IPS DF 4.7 (cell line): ENCODE data around the gene PCDHGA4.
"Not testable (repeated sequence)": the region's sequence is repeated elsewhere in the genome, so short reads cannot be mapped to it uniquely, and the experiment has no call there.

ENCODE experiments used
- DNase-seq: peaks from one replicate; pipeline ENCODE4 v3.0.0-alpha.2; 2013; ENCODE audit warnings: low spot score; ENCODE audit errors: extremely low read depth

The PCDHGA4 gene

DNA sequence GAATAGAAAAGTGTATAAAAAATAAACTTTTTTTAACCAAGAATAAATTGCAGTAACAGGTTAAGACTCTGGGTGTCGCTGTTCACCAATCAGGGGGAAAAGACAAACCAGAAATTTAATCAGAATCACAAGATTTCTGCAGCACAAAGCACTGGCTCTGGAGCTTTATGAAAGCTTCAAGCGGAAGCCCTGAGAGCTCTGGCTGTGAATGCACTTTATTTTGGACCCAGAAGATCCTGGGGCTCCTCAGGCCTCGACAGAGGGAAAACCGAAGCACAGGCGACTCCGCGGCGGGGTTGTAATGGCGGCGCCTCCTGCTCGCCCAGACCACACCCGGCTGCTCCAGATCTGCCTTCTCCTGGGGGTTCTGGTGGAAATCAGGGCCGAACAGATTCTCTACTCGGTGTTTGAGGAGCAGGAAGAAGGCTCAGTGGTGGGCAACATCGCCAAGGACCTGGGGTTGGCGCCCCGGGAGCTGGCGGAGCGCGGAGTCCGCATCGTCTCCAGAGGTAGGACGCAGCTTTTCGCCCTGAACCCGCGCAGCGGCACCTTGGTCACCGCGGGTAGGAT, at the start of gene PCDHGA4:
Gene PCDHGA4 (plus strand): TSS at position 122 of the 570 bp plus-strand sequence. CDS start 87 bp downstream, at position 209.
- DNase-seq, result no peak

DNA sequence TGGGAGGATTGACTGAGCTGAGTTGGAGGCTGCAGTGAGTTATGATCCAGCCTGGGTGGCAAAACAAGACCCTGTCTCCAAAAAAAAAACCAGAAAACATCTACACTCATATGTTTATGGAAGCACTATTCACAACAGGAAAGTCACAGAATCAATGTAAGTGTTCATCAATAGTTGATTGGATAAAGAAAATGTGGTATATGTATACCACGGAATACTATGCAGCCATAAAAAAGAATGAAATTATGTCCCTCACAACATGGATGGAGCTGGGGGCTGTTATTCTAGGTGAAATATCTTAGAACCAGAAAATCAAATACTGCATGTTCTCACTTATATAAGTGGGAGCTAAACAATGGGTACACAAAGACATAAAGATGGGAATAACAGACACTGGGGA, 48.2 kb upstream of the PCDHGA4 start:
- no peak for DNase-seq

DNA sequence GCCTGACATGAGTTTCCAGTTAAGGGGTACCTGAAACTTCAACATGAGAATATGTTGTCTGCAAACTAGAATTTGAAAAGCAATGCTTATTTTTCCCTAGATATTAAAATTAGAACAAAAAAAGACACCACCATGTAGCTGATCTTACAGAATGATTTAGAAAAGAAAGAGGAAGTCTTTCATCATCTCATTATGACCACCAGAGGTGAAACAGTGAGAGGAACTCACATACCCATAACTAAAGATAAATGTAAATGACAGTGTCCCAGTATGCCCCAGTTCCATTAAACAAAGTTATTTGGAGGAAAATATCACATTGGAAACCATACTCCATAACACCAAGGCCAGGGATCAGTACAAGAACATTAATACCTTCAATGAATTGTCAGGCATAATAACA, 41.1 kb upstream of the PCDHGA4 start:
- DNase-seq, result no peak

DNA sequence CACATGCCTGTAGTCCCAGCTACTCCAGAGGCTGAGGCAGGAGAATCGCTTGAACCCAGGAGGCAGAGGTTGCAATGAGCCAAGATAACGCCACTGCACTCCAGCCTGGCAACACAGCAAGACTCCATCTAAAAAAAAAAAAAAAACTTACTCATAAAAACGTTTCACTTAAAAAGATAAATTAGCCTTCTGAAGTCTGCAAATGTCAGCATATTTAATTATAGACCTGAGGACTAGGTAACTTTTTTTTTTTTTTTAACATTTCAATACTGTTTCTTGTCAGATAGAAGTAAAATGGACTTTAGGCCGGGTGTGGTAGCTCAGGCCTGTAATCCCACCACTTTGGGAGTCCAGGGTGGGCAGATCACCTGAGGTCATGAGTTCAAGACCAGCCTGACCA, 37.9 kb upstream of the PCDHGA4 start:
- DNase-seq, result not testable (repeated sequence)

DNA sequence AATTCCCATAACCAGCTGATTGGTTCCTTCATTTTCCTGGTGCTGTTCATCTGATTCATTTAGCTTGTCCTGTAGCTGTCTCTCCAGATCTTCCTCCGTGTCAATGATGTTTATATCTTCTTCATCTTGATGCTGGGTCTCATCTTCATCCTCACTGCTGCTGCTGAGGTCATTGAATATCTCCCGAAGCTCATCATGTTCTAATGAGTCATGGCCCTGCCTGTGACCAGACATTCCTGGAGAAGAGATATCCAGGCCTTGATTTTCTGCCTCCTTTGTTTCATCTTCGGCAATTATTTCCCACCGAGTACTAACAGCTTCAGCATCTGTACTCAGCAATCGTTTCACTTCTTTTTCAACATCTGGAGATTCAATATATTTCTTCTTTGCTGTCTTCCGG, 35.6 kb upstream of the PCDHGA4 start:
- no peak for DNase-seq

DNA sequence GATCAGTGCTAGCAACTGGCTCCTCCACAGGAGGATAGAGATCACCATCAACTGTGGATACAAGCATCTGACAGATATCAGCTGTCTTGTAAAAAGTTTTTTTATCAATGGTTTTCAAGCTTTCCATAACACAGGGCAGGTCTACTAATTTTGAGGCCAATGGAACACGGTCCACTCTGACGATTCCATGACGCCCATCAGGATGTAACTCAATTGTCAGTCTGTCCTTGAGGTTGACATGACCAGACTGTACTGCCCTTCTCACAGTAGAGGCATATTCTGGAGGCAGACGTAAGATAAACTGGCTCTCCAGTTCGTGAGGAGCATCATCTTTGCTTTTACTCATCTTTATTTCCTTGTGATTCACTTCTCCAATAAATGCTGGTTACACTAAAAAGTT, 35.1 kb upstream of the PCDHGA4 start:
- DNase-seq, result no peak

DNA sequence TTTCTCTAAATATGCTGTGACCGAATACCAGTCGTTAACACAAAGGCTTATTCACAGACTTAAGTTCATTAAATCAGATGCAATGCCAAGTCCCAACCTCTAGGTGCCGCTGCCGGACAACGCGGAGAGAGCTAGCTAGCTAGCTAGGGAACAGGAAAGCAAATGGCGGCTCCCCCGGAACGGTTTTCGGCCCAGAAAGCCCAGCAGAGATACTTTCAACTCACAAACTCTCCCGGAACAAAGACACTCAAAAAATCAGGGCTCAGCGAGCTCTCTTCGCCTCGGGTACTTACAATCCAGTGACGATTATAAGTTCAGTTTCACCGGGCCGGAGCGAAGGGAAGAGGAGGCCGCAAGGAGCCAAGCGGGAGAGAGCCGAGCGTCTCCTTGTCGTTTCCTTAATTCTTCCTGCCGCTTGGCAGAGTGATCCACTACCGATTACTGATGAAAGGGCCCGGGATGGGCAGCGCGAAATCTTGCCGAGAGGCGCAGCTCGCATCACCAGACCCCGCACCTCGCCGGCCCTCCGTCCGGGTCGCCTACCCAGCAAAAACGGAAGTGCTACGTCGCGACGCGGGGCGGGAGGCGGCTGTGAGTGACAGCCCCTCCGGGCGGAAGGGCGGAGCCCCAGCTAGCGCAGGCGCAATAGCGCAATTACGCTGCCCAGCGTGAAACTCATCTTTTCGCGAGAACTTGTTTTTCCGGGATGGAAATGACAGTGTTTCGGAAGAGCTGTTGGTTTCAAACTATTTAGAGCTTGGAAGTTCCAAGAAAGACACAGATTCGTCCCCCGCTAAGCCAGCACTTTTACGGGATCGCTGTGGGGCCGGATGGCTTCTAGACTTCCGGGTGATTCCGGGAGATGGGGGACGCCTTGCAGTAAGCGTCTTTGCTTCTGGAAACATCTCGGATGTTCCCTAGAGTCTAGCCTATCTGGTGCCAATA, 34.3 kb upstream of the PCDHGA4 start, which contains the start of gene TAF7:
Gene TAF7 (minus strand): TSS at position 560 of the 945 bp plus-strand sequence. CDS start 740 bp downstream, outside the sequence.
- peak; percentile 79 for DNase-seq

DNA sequence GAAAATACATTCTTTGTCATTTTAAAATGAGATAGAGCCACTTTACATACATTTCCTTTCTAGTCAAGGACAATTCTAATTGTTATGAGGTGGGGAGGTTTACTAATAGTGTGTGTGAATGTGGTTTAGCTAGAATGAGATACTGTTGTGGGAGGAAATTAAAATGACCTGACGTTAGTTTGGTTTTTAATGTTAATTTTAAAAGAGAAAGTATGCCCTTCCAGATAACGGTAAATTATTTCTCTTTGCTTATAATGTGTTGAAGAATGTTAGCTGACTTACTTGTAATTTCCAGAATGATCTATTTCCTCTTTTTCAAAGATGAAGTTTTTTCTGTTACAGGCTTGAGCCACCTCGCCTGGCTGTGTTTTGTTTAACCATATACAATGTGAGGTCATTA, 32.6 kb upstream of the PCDHGA4 start:
- DNase-seq, result no peak

DNA sequence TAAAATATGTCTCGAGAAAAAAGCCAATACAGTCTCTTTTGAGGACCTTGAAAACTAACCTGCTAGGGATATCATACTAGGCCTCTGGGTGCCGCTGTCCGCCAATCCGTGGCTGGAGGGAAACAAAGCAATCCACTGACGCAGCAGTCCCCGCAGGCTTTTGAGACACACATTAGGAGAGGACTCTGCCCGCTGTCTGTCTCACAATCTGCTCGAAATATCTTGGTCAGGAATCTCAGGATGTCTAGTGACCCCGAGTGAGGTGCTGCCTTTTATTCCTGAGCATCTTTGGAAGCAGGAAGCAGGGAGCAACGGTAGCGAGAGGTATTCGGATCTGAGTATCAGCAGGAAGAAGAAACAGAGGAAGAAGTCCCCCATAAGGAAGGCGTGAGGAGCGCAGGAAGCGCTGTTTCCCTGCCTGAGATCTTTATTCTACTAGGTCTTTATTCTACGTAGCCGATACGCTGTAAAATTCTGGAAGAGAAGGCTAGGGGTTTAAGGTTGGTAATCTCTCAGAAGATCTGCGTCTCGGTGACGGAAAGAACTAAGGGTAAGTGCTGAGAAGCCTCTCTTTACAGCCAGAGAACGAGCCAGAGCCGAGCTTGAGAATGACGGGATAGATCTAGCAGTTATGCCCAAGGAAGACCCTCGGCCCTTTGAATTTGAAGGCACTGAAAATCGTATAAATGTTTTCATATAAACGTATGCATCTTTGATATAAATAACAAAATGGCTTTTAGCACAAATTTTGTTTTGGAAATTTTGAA, 28.6 kb upstream of the PCDHGA4 start:
- no peak for DNase-seq

DNA sequence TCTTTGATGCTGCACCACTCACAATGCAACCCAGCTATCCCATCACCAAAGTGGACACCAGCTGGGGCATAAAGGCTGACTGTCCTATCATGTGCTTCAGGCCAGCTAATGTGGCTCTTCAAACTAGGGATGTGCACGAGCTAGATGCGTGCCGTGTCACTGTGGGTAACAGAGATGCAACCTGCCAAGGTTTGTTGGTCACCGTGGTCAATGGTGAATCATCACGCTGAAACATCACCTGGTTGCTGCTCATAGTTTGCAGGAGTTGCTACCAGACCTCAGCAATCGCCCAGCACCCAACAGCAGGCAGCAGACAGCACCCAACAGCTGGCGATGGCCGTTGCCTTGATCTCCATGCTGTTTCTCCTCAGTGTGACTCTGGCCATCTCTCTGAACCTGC, 26.6 kb upstream of the PCDHGA4 start:
- no peak for DNase-seq

DNA sequence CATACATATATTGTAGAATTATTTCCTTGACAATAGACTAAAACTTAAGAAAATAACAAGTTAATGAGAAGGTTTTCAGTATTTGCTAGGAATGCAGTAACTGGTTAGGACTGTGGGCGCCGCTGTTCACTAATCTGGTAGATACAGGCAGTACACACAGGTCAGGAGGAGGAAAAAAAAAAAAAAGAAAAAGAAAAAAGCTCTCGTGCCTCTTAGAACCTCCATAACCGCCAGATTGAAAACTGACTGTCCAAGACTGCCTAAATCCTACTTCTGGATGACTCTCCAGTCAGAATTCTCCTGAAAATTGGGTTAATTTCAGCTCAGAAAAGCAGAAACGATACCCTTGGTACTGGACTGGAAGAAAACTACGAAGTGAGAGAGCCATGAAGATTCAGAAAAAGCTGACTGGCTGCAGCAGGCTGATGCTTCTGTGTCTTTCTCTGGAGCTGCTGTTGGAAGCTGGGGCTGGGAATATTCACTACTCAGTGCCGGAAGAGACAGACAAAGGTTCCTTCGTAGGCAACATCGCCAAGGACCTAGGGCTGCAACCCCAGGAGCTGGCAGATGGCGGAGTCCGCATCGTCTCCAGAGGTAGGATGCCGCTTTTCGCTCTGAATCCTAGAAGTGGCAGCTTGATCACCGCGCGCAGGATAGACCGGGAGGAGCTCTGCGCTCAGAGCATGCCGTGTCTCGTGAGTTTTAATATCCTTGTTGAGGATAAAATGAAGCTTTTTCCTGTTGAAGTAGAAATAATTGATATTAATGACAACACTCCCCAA, 24.3 kb upstream of the PCDHGA4 start, which contains the start of gene PCDHGA1:
Gene PCDHGA1 (plus strand): TSS at position 216 of the 782 bp plus-strand sequence.
- DNase-seq, result no peak

DNA sequence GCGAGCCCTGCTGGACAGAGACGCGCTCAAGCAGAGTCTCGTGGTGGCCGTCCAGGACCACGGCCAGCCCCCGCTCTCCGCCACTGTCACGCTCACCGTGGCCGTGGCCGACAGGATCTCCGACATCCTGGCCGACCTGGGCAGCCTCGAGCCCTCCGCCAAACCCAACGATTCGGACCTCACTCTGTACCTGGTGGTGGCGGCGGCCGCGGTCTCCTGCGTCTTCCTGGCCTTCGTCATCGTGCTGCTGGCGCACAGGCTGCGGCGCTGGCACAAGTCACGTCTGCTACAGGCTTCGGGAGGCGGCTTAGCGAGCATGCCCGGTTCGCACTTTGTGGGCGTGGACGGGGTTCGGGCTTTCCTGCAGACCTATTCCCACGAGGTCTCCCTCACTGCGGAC, 22.2 kb upstream of the PCDHGA4 start:
- not testable (repeated sequence) for DNase-seq

DNA sequence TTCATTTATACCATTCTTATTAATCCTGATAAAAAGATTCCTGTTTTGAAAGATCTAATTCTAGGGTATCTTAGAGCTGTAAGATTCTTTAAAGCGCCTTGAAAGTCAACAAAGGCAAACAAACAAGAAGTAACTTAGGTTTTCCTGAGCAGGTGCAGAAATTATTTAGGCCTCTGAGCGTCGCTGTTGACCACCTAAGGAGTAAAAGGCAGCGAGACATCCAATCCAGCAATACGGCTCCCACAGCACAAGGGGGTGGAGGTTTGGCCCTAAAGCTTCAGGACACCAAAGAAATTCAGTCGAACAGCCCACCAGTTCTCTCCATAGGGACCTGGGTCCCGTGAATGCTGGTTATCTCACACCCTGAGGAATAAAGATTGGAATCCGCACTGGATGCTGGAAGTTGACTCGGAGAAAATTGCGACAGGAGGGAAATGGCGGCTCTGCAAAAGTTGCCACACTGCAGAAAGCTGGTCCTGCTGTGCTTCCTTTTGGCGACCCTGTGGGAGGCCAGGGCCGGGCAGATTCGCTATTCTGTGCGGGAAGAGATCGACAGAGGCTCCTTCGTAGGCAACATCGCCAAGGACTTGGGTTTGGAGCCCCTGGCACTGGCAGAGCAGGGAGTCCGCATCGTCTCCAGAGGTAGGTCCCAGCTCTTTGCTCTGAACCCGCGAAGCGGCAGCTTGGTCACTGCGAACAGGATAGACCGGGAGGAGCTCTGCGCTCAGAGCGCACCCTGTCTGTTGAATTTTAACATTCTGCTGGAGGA, 16.1 kb upstream of the PCDHGA4 start, which contains the start of gene PCDHGA2:
Gene PCDHGA2 (plus strand): TSS at position 223 of the 769 bp plus-strand sequence.
- DNase-seq, result no peak

DNA sequence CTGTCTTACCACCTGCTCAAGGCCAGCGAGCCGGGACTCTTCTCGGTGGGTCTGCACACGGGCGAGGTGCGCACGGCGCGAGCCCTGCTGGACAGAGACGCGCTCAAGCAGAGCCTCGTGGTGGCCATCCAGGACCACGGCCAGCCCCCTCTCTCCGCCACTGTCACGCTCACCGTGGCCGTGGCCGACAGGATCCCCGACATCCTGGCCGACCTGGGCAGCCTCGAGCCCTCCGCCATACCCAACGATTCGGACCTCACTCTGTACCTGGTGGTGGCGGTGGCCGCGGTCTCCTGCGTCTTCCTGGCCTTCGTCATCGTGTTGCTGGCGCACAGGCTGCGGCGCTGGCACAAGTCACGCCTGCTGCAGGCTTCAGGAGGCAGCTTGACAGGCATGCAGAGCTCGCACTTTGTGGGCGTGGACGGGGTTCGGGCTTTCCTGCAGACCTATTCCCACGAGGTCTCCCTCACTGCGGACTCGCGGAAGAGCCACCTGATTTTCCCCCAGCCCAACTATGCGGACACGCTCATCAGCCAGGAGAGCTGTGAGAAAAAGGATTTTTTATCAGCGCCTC, 14.0 kb upstream of the PCDHGA4 start:
- DNase-seq, result not testable (repeated sequence)

DNA sequence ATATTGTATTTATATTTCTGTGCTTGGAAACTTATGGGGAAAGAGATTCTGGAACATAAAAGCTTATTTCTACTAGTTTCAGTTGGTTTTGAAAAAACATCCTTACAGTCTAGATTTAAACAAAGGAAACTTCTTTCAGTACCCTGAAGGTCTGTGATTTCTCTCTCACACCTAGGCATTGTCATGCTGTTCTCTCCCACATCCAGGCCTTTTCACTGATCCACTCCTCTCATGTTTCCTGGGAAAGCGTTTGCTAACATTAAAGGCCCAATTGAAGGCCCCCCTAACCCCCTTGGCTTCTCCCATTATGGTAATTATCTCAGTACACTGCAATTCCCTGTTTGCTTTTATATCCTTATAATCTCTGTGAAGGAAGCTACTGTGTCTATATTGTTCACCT, 12.0 kb upstream of the PCDHGA4 start:
- no peak for DNase-seq

DNA sequence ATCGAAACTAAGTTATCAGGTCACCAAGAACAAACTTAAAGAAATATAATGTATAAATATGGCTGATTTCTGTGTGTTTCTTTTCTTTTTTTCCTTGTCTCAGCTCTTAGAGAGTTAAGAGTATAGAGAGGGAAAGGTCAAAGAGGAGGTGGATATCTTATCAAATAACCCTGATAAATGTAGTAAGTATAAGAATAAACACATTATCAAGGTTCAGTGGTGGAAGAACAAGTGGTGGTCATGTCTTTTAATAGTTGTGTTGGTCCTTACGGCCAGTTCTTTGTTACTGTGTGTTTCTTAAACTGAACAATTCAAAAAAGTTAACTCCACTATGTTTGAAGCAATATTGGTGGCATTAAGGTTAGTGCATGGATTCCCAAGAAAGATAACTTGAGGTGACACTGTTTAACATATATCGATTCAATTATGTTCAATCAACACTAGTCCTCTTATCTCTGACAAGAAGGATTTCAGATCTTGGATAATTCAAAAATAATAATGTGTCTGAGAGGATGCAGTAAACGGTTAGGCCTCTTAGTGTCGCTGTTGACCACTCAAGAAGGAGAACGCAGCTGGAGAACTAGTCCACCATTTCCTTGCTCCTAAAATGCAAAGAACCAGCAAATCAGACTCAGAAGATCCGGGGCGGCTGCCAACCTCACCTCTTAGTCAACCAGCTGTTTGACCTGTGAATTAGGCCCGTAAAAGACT, 11.4 kb upstream of the PCDHGA4 start, which contains the start of gene PCDHGA3:
Gene PCDHGA3 (plus strand): TSS at position 588 of the 711 bp plus-strand sequence. CDS start 205 bp downstream, outside the sequence.
- no peak for DNase-seq

DNA sequence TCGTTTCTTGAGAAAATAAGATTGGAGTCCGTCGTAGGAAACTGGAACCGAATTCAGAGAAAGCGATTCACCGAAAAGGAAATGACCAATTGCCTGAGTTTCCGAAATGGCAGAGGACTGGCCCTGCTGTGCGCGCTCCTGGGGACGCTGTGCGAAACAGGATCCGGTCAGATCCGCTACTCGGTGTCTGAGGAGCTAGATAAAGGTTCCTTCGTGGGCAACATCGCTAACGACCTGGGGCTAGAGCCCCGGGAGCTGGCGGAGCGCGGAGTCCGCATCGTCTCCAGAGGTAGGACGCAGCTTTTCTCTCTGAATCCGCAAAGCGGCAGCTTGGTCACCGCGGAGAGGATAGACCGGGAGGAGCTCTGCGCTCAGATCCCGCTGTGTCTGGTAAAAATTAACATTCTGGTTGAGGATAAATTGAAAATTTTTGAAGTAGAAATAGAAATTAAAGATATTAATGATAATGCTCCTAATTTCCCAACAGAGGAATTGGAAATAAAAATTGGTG, 10.8 kb upstream of the PCDHGA4 start:
- DNase-seq, result no peak

DNA sequence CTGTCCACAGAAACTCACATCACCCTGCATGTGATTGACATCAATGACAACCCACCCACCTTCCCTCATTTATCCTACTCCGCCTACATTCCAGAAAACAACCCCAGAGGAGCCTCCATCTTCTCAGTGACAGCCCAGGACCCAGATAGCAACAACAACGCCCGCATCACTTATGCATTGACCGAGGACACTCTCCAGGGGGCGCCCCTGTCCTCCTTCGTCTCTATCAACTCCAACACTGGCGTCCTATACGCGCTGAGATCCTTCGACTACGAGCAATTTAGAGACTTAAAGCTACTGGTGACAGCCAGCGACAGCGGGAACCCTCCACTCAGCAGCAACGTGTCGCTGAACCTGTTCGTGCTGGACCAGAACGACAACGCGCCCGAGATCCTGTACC, 9.5 kb upstream of the PCDHGA4 start:
- DNase-seq, result no peak

DNA sequence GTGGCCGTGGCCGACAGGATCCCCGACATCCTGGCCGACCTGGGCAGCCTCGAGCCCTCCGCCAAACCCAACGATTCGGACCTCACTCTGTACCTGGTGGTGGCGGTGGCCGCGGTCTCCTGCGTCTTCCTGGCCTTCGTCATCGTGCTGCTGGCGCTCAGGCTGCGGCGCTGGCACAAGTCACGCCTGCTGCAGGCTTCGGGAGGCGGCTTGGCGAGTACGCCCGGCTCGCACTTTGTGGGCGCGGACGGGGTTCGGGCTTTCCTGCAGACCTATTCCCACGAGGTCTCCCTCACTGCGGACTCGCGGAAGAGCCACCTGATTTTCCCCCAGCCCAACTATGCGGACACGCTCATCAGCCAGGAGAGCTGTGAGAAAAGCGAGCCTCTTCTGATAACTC, 8.8 kb upstream of the PCDHGA4 start:
- not testable (repeated sequence) for DNase-seq
